Mammary epithelial cell (primary cell): Measurements from ENCODE around the gene CDC6.

ENCODE experiments used
- EZH2 ChIP-seq: IDR thresholded peaks from 2 replicates; pipeline ENCODE4 v1.6.1; 2012; ENCODE audit warnings: low read length, inconsistent platforms, borderline replicate concordance
- TF ChIP-seq, protein P1 (sequence below), 2 donors: IDR thresholded peaks in 1 of 2; conservative IDR thresholded peaks in 1 of 2; 2 replicates each; pipeline ENCODE4 v1.5.1; 2011 to 2012; ENCODE audit warnings: inconsistent platforms in 2 of 2, low read length in 2 of 2, mild to moderate bottlenecking in 2 of 2, control low read depth in 1 of 2, low read depth in 1 of 2; ENCODE audit not compliant: insufficient read depth in 1 of 2; ENCODE audit errors: extremely low read depth in 1 of 2

DNA sequence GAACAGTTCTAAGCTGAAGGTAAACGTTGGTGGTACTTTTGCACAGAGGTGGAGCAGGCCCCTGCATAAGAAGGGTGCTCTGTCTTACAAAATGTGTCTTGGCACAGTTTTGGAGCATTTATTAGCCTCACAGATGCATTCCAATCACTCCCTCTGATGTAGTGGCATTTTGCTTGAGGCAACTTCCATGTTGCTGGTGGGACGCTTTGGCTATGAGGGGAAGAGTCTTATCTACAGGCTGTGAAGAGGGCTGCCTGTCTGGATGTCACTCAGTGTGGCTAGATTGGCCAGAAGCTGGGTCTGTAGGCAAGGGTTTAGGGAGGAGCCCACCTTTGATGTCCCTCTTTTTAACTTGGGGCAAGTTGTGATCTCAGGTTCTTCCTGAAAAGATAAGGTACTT, 18.7 kb downstream of the CDC6 start:
- TF ChIP-seq, protein P1, sequence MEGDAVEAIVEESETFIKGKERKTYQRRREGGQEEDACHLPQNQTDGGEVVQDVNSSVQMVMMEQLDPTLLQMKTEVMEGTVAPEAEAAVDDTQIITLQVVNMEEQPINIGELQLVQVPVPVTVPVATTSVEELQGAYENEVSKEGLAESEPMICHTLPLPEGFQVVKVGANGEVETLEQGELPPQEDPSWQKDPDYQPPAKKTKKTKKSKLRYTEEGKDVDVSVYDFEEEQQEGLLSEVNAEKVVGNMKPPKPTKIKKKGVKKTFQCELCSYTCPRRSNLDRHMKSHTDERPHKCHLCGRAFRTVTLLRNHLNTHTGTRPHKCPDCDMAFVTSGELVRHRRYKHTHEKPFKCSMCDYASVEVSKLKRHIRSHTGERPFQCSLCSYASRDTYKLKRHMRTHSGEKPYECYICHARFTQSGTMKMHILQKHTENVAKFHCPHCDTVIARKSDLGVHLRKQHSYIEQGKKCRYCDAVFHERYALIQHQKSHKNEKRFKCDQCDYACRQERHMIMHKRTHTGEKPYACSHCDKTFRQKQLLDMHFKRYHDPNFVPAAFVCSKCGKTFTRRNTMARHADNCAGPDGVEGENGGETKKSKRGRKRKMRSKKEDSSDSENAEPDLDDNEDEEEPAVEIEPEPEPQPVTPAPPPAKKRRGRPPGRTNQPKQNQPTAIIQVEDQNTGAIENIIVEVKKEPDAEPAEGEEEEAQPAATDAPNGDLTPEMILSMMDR (conservative IDR thresholded peaks at IDR 0.05 in 1 of 2, IDR thresholded peaks at IDR 0.05 in 1 of 2; ENCODE audit: extremely low read depth in 1 of 2, insufficient read depth in 1 of 2, low read depth in 1 of 2, low read length in 2 of 2) = no peak
- no peak for TF ChIP-seq EZH2
